GM23338 (cell line): ENCODE results near the gene PCDH17. TPM values are rescaled to one million over a fixed set of nuclear protein-coding genes. Genes with fewer than 3 reads are reported as not detected.

ENCODE experiments used
- ATAC-seq: fragments of 200-7000 bp; cut with Tn5 transposase; 3 replicates; pipeline ENCODE4 v1.9.1; 2020
- DNase-seq: peaks from one replicate; pipeline ENCODE4 v3.0.0-alpha.2; 2015; ENCODE audit warnings: low spot score
- H2AFZ ChIP-seq: fragments of 200-600 bp; sonication (generic); 2 replicates; pipeline ENCODE4 v1.8.0; 2016; ENCODE audit warnings: antibody characterized with exemption, mild to moderate bottlenecking, moderate library complexity
- H3F3A ChIP-seq: fragments of 200-600 bp; sonication (generic); replicated peaks from 2 replicates; pipeline ENCODE4 v1.8.0; 2017; ENCODE audit warnings: antibody characterized with exemption, mixed run types, low read depth
- H3K27ac ChIP-seq: fragments of 200-600 bp; sonication (generic); 2 replicates; pipeline ENCODE4 v1.6.1; 2016; ENCODE audit warnings: low read depth
- H3K27me3 ChIP-seq: fragments of 200-600 bp; sonication (generic); 2 replicates; pipeline ENCODE4 v1.8.0; 2016; ENCODE audit warnings: mild to moderate bottlenecking, mixed run types, moderate library complexity; ENCODE audit not compliant: insufficient read depth
- H3K36me3 ChIP-seq: fragments of 200-600 bp; sonication (generic); 2 replicates; pipeline ENCODE4 v1.8.0; 2016; ENCODE audit warnings: mild to moderate bottlenecking; ENCODE audit not compliant: insufficient read depth
- H3K4me1 ChIP-seq: fragments of 200-600 bp; sonication (generic); 2 replicates; pipeline ENCODE4 v1.8.0; 2016; ENCODE audit warnings: mild to moderate bottlenecking, moderate library complexity; ENCODE audit not compliant: insufficient read depth
- H3K4me2 ChIP-seq: fragments of 200-600 bp; sonication (generic); 2 replicates; pipeline ENCODE4 v1.7.1; 2017; ENCODE audit warnings: mixed run types
- H3K4me3 ChIP-seq: fragments of 200-600 bp; sonication (generic); 2 replicates; pipeline ENCODE4 v1.6.1; 2016; ENCODE audit warnings: mixed run types
- H3K79me2 ChIP-seq: fragments of 200-600 bp; sonication (generic); replicated peaks from 2 replicates; pipeline ENCODE4 v1.8.0; 2017; ENCODE audit warnings: mild to moderate bottlenecking; ENCODE audit not compliant: insufficient read depth
- H3K9me2 ChIP-seq: fragments of 200-600 bp; sonication (generic); 2 replicates; pipeline ENCODE4 v1.8.0; 2017; ENCODE audit not compliant: insufficient read depth
- H4K20me1 ChIP-seq: fragments of 200-600 bp; sonication (generic); replicated peaks from 2 replicates; pipeline ENCODE4 v1.8.0; 2017; ENCODE audit warnings: mild to moderate bottlenecking; ENCODE audit not compliant: insufficient read depth
- H3K27ac Mint-ChIP-seq: 2 replicates; pipeline ENCODE4 v1.8.0; 2020; ENCODE audit warnings: inconsistent platforms, mild to moderate bottlenecking, moderate library complexity, mixed read lengths
- H3K27me3 Mint-ChIP-seq: 3 replicates; pipeline ENCODE4 v1.8.0; 2022; ENCODE audit warnings: low read depth, mild to moderate bottlenecking, moderate library complexity, mixed read lengths, inconsistent platforms; ENCODE audit not compliant: insufficient read depth, poor library complexity
- H3K36me3 Mint-ChIP-seq: 3 replicates; pipeline ENCODE4 v1.8.0; 2021; ENCODE audit warnings: low read depth, mild to moderate bottlenecking, inconsistent platforms, moderate library complexity, mixed read lengths
- H3K4me1 Mint-ChIP-seq: 3 replicates; pipeline ENCODE4 v1.8.0; 2020; ENCODE audit warnings: mild to moderate bottlenecking, inconsistent platforms, mixed read lengths
- H3K4me3 Mint-ChIP-seq: 3 replicates; pipeline ENCODE4 v1.8.0; 2021; ENCODE audit warnings: moderate library complexity, mild to moderate bottlenecking, inconsistent platforms, mixed read lengths
- H3K9me3 Mint-ChIP-seq: 3 replicates; pipeline ENCODE4 v1.8.0; 2020; ENCODE audit warnings: moderate library complexity, mild to moderate bottlenecking, inconsistent platforms, mixed read lengths
- CREB1 ChIP-seq: fragments of 250-450 bp; sonication (Bioruptor Pico); IDR thresholded peaks from 2 replicates; pipeline ENCODE4 v1.5.0; 2020; ENCODE audit warnings: low read depth, mild to moderate bottlenecking, moderate library complexity
- EZH2 ChIP-seq: fragments of 200-600 bp; sonication (generic); IDR thresholded peaks from one replicate; pipeline ENCODE4 v1.8.0; 2017; ENCODE audit warnings: antibody characterized with exemption, mild to moderate bottlenecking, low read depth; ENCODE audit not compliant: unreplicated experiment
- EZH2phosphoT487 ChIP-seq: fragments of 200-600 bp; sonication (generic); IDR thresholded peaks from one replicate; pipeline ENCODE4 v1.8.1; 2018; ENCODE audit warnings: antibody characterized with exemption; ENCODE audit not compliant: unreplicated experiment
- JUNB ChIP-seq: IDR thresholded peaks from one replicate; pipeline ENCODE4 v1.6.1; 2016; ENCODE audit warnings: antibody characterized with exemption; ENCODE audit not compliant: unreplicated experiment
- NANOG ChIP-seq: IDR thresholded peaks from 2 replicates; pipeline ENCODE4 v1.6.1; 2016; ENCODE audit warnings: antibody characterized with exemption, borderline replicate concordance
- POLR2AphosphoS5 ChIP-seq: IDR thresholded peaks from 2 replicates; pipeline ENCODE4 v1.6.1; 2016; ENCODE audit warnings: antibody characterized with exemption, low read depth
- STAT1 ChIP-seq: IDR thresholded peaks from one replicate; pipeline ENCODE4 v1.6.1; 2016; ENCODE audit warnings: antibody characterized with exemption; ENCODE audit not compliant: unreplicated experiment
- ZNF114 ChIP-seq: fragments of 250-450 bp; sonication (Bioruptor Pico); IDR thresholded peaks from 2 replicates; pipeline ENCODE4 v1.5.0; 2020; ENCODE audit warnings: mild to moderate bottlenecking, moderate library complexity
- polyA plus RNA-seq: library from polyadenylated mRNA; unstranded; fragments of >200 nt; fragmentation: Nextera tagmentation; extraction: Ambion mirVana; gene quantifications from 2 replicates; pipeline ENCODE4 v1.2.1, GENCODE V29; 2016
- total RNA-seq: library from RNA; depleted of rRNA; stranded (reverse); fragments of >200 nt; shearing (Covaris generic); gene quantifications from 2 replicates; pipeline ENCODE4 v1.2.3, GENCODE V29; 2014
- TF ChIP-seq, protein P1 (sequence below): fragments of 250-450 bp; sonication (Bioruptor Pico); IDR thresholded peaks from 2 replicates; pipeline ENCODE4 v1.5.0; 2020; ENCODE audit warnings: mild to moderate bottlenecking, moderate library complexity
- TF ChIP-seq, protein P2 (sequence below), 2 experiments: fragments of 200-600 bp in 1 of 2; sonication (generic) in 1 of 2; conservative IDR thresholded peaks; 2 replicates each; pipeline versions ENCODE4 v1.5.1 to v1.6.1; 2016 to 2017; ENCODE audit warnings: antibody characterized with exemption in 2 of 2, low read depth in 2 of 2, mild to moderate bottlenecking in 2 of 2, moderate library complexity in 1 of 2

PCDH17 gene
- total and polyA plus RNA-seq, 2 experiments from 2014 or later, result 0.27 to 1.3 TPM

DNA sequence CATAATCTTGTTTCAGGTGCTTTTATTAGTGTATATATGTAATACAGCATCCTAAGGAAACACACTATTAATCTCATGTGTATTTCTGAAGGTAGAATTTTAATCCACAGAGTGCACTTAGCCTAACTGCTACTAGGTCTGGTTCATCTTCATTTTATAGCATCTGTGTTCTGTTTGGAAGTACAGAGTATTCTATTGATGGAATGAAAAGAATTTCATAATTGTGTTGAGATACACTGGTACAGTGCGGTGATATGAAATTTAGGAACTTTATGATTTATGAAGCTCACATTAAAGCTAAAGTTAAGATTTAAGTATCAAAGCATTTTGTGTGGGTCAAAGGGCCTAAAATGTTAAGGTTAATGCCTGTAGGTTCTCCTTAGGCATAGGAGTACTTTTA lies 6.0 kb downstream of the PCDH17 start (continued):
- TF ChIP-seq, protein P1, sequence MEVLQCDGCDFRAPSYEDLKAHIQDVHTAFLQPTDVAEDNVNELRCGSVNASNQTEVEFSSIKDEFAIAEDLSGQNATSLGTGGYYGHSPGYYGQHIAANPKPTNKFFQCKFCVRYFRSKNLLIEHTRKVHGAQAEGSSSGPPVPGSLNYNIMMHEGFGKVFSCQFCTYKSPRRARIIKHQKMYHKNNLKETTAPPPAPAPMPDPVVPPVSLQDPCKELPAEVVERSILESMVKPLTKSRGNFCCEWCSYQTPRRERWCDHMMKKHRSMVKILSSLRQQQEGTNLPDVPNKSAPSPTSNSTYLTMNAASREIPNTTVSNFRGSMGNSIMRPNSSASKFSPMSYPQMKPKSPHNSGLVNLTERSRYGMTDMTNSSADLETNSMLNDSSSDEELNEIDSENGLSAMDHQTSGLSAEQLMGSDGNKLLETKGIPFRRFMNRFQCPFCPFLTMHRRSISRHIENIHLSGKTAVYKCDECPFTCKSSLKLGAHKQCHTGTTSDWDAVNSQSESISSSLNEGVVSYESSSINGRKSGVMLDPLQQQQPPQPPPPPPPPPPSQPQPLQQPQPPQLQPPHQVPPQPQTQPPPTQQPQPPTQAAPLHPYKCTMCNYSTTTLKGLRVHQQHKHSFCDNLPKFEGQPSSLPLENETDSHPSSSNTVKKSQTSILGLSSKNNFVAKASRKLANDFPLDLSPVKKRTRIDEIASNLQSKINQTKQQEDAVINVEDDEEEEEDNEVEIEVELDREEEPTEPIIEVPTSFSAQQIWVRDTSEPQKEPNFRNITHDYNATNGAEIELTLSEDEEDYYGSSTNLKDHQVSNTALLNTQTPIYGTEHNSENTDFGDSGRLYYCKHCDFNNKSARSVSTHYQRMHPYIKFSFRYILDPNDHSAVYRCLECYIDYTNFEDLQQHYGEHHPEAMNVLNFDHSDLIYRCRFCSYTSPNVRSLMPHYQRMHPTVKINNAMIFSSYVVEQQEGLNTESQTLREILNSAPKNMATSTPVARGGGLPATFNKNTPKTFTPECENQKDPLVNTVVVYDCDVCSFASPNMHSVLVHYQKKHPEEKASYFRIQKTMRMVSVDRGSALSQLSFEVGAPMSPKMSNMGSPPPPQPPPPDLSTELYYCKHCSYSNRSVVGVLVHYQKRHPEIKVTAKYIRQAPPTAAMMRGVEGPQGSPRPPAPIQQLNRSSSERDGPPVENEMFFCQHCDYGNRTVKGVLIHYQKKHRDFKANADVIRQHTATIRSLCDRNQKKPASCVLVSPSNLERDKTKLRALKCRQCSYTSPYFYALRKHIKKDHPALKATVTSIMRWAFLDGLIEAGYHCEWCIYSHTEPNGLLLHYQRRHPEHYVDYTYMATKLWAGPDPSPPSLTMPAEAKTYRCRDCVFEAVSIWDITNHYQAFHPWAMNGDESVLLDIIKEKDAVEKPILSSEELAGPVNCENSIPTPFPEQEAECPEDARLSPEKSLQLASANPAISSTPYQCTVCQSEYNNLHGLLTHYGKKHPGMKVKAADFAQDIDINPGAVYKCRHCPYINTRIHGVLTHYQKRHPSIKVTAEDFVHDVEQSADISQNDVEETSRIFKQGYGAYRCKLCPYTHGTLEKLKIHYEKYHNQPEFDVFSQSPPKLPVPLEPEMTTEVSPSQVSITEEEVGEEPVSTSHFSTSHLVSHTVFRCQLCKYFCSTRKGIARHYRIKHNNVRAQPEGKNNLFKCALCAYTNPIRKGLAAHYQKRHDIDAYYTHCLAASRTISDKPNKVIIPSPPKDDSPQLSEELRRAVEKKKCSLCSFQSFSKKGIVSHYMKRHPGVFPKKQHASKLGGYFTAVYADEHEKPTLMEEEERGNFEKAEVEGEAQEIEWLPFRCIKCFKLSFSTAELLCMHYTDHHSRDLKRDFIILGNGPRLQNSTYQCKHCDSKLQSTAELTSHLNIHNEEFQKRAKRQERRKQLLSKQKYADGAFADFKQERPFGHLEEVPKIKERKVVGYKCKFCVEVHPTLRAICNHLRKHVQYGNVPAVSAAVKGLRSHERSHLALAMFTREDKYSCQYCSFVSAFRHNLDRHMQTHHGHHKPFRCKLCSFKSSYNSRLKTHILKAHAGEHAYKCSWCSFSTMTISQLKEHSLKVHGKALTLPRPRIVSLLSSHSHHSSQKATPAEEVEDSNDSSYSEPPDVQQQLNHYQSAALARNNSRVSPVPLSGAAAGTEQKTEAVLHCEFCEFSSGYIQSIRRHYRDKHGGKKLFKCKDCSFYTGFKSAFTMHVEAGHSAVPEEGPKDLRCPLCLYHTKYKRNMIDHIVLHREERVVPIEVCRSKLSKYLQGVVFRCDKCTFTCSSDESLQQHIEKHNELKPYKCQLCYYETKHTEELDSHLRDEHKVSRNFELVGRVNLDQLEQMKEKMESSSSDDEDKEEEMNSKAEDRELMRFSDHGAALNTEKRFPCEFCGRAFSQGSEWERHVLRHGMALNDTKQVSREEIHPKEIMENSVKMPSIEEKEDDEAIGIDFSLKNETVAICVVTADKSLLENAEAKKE (CRISPR knock-in tag), result no peak

DNA sequence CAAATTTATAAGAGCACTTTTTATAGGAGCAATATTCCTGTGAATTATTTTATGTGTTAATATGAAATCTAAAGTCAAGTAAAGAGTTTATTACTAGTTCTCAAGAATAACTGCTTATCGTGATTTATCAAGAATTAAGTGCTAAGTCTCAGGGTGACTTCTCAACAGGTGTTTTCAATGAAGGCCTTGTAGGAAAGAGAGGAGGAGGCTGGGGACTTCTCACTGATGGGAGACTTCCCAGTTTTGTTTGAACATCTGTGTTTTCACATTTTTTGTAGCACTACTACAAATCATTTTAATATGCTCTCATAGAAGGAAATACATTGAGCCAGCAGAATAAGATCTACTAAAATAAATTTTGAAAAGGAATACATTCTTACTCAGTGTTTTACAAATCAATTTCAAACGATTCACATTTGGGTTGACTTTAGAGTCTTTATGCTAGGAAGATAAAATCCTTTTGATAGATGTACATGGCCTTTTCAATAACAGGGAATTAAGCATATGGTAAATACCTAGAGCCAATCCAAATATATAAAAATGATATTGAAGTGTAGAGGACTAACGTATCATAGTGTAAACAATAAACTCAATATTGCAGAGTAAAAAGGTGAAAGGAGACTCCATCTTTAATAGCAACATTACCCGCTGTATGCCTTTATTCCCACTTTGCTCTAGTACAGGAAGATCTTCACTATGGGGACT lies 6.8 kb downstream of the PCDH17 start:
- no peaks in the 10 kb centered on the region for H3K9me3 Mint-ChIP-seq
- H3K27ac Mint-ChIP-seq, result no peak overlapping the region
- H3K4me3 ChIP-seq, result no peak overlapping the region
- TF ChIP-seq CREB1 (CRISPR knock-in tag) (no peak), ZNF114 (CRISPR knock-in tag) (no peak), EZH2 (no peak), EZH2phosphoT487 (no peak), JUNB (no peak), STAT1 (no peak), NANOG (no peak), POLR2AphosphoS5 (no peak)
- TF ChIP-seq, protein P2, sequence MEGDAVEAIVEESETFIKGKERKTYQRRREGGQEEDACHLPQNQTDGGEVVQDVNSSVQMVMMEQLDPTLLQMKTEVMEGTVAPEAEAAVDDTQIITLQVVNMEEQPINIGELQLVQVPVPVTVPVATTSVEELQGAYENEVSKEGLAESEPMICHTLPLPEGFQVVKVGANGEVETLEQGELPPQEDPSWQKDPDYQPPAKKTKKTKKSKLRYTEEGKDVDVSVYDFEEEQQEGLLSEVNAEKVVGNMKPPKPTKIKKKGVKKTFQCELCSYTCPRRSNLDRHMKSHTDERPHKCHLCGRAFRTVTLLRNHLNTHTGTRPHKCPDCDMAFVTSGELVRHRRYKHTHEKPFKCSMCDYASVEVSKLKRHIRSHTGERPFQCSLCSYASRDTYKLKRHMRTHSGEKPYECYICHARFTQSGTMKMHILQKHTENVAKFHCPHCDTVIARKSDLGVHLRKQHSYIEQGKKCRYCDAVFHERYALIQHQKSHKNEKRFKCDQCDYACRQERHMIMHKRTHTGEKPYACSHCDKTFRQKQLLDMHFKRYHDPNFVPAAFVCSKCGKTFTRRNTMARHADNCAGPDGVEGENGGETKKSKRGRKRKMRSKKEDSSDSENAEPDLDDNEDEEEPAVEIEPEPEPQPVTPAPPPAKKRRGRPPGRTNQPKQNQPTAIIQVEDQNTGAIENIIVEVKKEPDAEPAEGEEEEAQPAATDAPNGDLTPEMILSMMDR (conservative IDR thresholded peaks at IDR 0.05; ENCODE audit: low read depth in 2 of 2), result no peak

More for the DNA sequence above, 6.8 kb downstream of the PCDH17 start:
- Histone ChIP-seq H3K27ac (no peak overlapping the region), H3F3A (no peaks in the 10 kb centered on the region), H3K4me1 (no peaks in the 10 kb centered on the region), H3K9me2 (no peaks in the 10 kb centered on the region), H4K20me1 (no peaks in the 10 kb centered on the region), H3K27me3 (peaks cover 44% of the 10 kb centered on the region), H3K79me2 (no peaks in the 10 kb centered on the region), H3K4me2 (no peak overlapping the region), H2AFZ (no peak overlapping the region), H3K36me3 (no peaks in the 10 kb centered on the region)
- Mint-ChIP-seq H3K4me3 (no peak overlapping the region), H3K4me1 (peaks cover 2% of the 10 kb centered on the region; the same call in 2 of the 3 replicates), H3K27me3 (peaks cover 17% of the 10 kb centered on the region), H3K36me3 (no peaks in the 10 kb centered on the region)
- ATAC-seq, result no peak
- DNase-seq, result no peak
